Aortic smooth muscle cell (primary cell): ENCODE data around the gene SLC35F4. TPM values are rescaled to one million over a fixed set of nuclear protein-coding genes. Genes with fewer than 3 reads are reported as not detected.

Source experiments
- total RNA-seq: library from RNA; depleted of rRNA; stranded (reverse); fragments of >200 nt; gene quantifications from 2 replicates; pipeline ENCODE4 v1.2.3, GENCODE V29; 2014

The SLC35F4 gene
- total RNA-seq, result not detected in 2 replicates

DNA sequence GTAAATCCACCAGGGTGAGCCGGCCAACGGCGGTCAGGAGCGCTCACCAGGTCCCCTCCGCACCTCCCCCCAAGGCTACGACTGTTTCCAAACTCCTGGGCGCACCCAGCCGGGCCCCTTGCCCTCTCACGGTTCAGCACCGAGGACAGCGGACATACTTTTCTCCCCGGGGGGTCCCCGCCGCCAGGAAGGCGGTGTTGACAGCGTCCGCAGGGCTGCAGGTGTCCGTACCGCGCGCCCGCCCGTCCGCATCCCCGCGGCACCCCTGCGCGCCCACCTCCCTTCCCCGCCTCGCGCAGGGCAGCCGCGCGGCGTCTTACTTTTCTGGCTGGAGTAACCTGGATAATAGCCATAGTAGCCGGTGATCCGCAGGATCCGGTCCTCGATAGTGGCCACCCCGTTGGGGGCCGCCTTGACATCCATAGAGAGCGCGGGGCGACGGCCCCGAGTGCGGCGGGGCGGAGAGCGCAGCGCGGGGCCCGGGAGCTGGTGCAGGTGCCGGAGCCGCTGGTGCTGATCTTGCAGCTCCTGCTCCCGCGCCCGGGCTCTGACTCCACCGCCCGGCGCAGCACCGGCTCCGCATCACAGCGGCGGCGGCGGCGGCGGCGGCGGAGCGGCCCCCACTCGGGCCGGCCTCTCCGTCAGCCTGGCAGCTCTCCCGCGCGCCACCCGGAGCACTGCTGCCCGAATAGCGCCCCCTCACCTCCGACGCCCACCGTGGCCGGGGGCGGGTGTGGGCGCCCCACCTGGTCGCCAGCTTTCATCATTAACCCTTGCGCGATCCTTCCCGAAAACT lies at the start of gene SLC35F4:
SLC35F4 (minus strand) TSS at position 690 of the 796 bp plus-strand sequence.

